SU-DHL-6 (cell line): ENCODE results near the gene CASP10.

Experiments used
- H2AFZ ChIP-seq: fragments of 200-600 bp; sonication (generic); 2 replicates; pipeline ENCODE4 v1.6.1; 2014; ENCODE audit warnings: low read depth, mild to moderate bottlenecking, moderate library complexity, mixed read lengths, antibody characterized with exemption, low read length; ENCODE audit not compliant: severe bottlenecking
- H3F3A ChIP-seq: fragments of 200-600 bp; shearing (Covaris generic); 2 replicates; pipeline ENCODE4 v1.6.0; 2016; ENCODE audit warnings: antibody characterized with exemption, mild to moderate bottlenecking; ENCODE audit not compliant: insufficient read depth
- H3K27ac ChIP-seq: fragments of 200-600 bp; sonication (generic); 2 replicates; pipeline ENCODE4 v1.5.1; 2016; ENCODE audit warnings: low read depth, mild to moderate bottlenecking, low read length, moderate library complexity, mixed read lengths
- H3K27me3 ChIP-seq: fragments of 200-600 bp; sonication (generic), shearing (Covaris generic); 2 replicates; pipeline ENCODE4 v1.6.0; 2014; ENCODE audit warnings: mild to moderate bottlenecking, low read length
- H3K36me3 ChIP-seq: fragments of 200-600 bp; sonication (generic); 2 replicates; pipeline ENCODE4 v1.6.1; 2014; ENCODE audit warnings: mild to moderate bottlenecking, low read length, mixed read lengths
- H3K4me2 ChIP-seq: fragments of 300-600, 200-600 bp; shearing (Covaris generic), sonication (generic); 2 replicates; pipeline ENCODE4 v1.6.0; 2014; ENCODE audit warnings: low read length, low read depth, mild to moderate bottlenecking; ENCODE audit not compliant: poor library complexity, severe bottlenecking
- H3K4me3 ChIP-seq: fragments of 200-600 bp; sonication (generic); 2 replicates; pipeline ENCODE4 v1.5.1; 2014; ENCODE audit warnings: antibody characterized with exemption, low read length, mild to moderate bottlenecking, mixed read lengths; ENCODE audit not compliant: insufficient read depth, poor library complexity, severe bottlenecking
- H3K79me2 ChIP-seq: fragments of 200-600 bp; sonication (generic); 2 replicates; pipeline ENCODE4 v1.6.1; 2014; ENCODE audit warnings: mild to moderate bottlenecking, low read length, moderate library complexity; ENCODE audit not compliant: insufficient read depth
- H3K9ac ChIP-seq: fragments of 200-600 bp; sonication (generic); 2 replicates; pipeline ENCODE4 v1.7.0; 2014; ENCODE audit warnings: mild to moderate bottlenecking, low read length
- H3K9me2 ChIP-seq: fragments of 200-600 bp; sonication (generic); replicated peaks from 2 replicates; pipeline ENCODE4 v1.6.1; 2014; ENCODE audit warnings: low read length; ENCODE audit not compliant: insufficient read depth
- H3K9me3 ChIP-seq: fragments of 200-600 bp; sonication (generic); 2 replicates; pipeline ENCODE4 v1.6.1; 2014; ENCODE audit warnings: low read length, mixed read lengths; ENCODE audit not compliant: insufficient read depth
- H4K20me1 ChIP-seq: fragments of 200-600 bp; sonication (generic); 2 replicates; pipeline ENCODE4 v1.6.1; 2014; ENCODE audit warnings: low read depth, mild to moderate bottlenecking, antibody characterized with exemption, low read length, moderate library complexity, mixed read lengths
- CTCF ChIP-seq: fragments of 200-600 bp; sonication (generic); IDR thresholded peaks from one replicate; pipeline ENCODE4 v1.5.1; 2017; ENCODE audit warnings: antibody characterized with exemption, mild to moderate bottlenecking, low read length, moderate library complexity; ENCODE audit not compliant: insufficient read depth, poor library complexity, severe bottlenecking
- EZH2phosphoT487 ChIP-seq: fragments of 200-600 bp; sonication (generic), shearing (Covaris generic); conservative IDR thresholded peaks from 2 replicates; pipeline ENCODE4 v1.6.1; 2018; ENCODE audit warnings: mild to moderate bottlenecking, antibody characterized with exemption, low read length, moderate library complexity, mixed read lengths

CASP10 gene

DNA sequence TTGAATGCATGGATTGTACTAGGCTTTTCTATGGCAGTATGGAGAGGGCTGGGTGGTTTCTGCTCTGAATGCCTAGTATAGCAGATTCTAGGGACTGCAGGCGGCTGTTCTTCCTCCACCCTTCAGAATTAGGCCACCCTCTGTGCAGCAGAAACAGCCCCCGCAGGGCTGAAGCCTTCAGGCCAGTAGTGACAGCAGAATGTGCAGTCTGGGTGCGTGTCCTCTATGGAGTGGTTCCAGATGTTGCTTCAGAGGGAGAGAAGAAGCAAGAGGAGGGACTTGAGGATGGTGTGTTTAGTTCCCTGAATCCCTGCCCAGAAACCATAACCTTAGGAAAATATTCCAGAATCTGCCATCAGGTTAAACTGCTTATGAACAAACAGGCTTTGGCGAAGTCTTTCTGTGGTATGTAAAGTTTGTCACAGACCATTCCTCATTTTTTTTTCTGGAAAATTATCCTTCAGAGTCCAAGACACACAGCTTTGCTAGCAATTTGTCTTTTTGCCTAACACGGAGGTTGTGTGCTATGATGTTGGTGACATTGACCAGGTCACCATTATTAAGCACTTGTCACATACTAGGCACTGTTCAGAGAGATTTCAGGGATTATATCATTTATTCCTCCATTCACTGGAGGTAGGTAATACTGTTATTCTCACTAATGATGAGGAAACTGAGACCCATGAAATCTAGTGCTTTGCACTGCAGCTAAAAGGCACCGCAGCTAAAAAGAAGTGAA lies 21.1 kb downstream of the CASP10 start:
- Histone ChIP-seq H3K36me3 (no peaks in the 10 kb centered on the region), H3K9me3 (no peaks in the 10 kb centered on the region), H4K20me1 (no peaks in the 10 kb centered on the region), H3K9ac (no peak overlapping the region), H3K4me3 (no peak overlapping the region), H3K27ac (no peak overlapping the region), H3F3A (no peaks in the 10 kb centered on the region), H3K79me2 (no peaks in the 10 kb centered on the region), H3K4me2 (no peak overlapping the region), H3K9me2 (no peaks in the 10 kb centered on the region), H2AFZ (no peak overlapping the region), H3K27me3 (no peaks in the 10 kb centered on the region)
- no peak for TF ChIP-seq CTCF
- no peak for TF ChIP-seq EZH2phosphoT487

- Histone ChIP-seq H3K36me3 (no peaks in the 10 kb centered on the region), H3K9me3 (no peaks in the 10 kb centered on the region), H3F3A (no peaks in the 10 kb centered on the region), H3K9ac (no peak overlapping the region), H4K20me1 (no peaks in the 10 kb centered on the region), H3K27ac (no peak overlapping the region), H2AFZ (no peak overlapping the region), H3K79me2 (no peaks in the 10 kb centered on the region), H3K9me2 (no peaks in the 10 kb centered on the region), H3K4me3 (no peak overlapping the region), H3K27me3 (no peaks in the 10 kb centered on the region), H3K4me2 (no peak overlapping the region)
- no peak for TF ChIP-seq CTCF
- TF ChIP-seq EZH2phosphoT487, result no peak
Observed at GRCh38 chr2:201204655-201205514, 21.9 kb downstream of the CASP10 start.

GRCh38 chr2:201205515-201205849 lies 22.5 kb downstream of the CASP10 start:
- Histone ChIP-seq H3K9me2 (no peaks in the 10 kb centered on the region), H3K79me2 (no peaks in the 10 kb centered on the region), H3K36me3 (no peaks in the 10 kb centered on the region), H4K20me1 (no peaks in the 10 kb centered on the region), H3K27ac (no peak overlapping the region), H3K9ac (no peak overlapping the region), H3K4me3 (no peak overlapping the region), H3F3A (no peaks in the 10 kb centered on the region), H2AFZ (no peak overlapping the region), H3K4me2 (no peak overlapping the region), H3K9me3 (no peaks in the 10 kb centered on the region), H3K27me3 (no peaks in the 10 kb centered on the region)
- no peak for TF ChIP-seq CTCF
- TF ChIP-seq EZH2phosphoT487, result no peak
